Subcutaneous adipose tissue (tissue), 4 donors: Measurements from ENCODE around the gene TNFRSF8. TPM values are rescaled to one million over a fixed set of nuclear protein-coding genes. Genes with fewer than 3 reads are reported as not detected.

Experiments used
- total RNA-seq, 4 donors: library from RNA; depleted of rRNA; stranded (reverse); fragments of >200 nt; gene quantifications; one replicate each; pipeline ENCODE4 v1.1.0, GENCODE V29; 2016
- TF ChIP-seq, protein P1 (sequence below): fragments of 450-650 bp; IDR thresholded peaks from one replicate; pipeline ENCODE4 v1.5.1; 2016; ENCODE audit warnings: low read depth, mild to moderate bottlenecking, control low read depth, antibody characterized with exemption, moderate library complexity

Gene TNFRSF8
- total RNA-seq, 4 donors from 2014 or later = 1.5 to 7.2 (median 2.9) TPM

DNA sequence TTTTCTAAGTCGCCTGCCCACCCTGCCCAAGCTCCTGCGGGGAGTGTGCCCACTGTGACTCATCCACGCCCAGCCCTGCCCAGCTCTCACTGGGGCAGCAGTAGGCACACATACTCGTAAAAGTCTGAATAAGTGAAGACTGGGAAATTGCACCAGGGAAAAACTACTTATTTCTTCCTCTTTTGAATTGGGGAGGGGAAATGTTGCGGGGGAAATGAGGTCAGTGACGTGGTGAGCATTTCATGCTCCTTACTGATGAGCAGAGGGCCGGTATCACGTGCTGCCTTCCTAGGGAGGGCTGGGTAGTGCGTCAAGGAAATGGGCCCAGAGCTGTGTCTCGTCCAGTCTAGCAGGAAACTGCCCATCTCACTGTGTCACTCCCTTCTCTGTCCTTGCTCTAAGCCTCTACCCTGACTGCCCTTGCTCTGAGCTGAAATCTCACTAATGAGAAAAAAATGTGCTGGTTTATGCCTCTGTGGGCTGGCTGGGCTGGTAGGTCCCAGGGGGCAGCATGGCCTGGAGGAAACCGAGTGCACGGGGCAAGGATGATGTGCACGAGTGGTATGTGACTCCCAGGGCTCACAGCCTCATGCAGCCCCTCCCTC, 90.2 kb downstream of the TNFRSF8 start:
- TF ChIP-seq, protein P1, sequence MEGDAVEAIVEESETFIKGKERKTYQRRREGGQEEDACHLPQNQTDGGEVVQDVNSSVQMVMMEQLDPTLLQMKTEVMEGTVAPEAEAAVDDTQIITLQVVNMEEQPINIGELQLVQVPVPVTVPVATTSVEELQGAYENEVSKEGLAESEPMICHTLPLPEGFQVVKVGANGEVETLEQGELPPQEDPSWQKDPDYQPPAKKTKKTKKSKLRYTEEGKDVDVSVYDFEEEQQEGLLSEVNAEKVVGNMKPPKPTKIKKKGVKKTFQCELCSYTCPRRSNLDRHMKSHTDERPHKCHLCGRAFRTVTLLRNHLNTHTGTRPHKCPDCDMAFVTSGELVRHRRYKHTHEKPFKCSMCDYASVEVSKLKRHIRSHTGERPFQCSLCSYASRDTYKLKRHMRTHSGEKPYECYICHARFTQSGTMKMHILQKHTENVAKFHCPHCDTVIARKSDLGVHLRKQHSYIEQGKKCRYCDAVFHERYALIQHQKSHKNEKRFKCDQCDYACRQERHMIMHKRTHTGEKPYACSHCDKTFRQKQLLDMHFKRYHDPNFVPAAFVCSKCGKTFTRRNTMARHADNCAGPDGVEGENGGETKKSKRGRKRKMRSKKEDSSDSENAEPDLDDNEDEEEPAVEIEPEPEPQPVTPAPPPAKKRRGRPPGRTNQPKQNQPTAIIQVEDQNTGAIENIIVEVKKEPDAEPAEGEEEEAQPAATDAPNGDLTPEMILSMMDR = no peak

DNA sequence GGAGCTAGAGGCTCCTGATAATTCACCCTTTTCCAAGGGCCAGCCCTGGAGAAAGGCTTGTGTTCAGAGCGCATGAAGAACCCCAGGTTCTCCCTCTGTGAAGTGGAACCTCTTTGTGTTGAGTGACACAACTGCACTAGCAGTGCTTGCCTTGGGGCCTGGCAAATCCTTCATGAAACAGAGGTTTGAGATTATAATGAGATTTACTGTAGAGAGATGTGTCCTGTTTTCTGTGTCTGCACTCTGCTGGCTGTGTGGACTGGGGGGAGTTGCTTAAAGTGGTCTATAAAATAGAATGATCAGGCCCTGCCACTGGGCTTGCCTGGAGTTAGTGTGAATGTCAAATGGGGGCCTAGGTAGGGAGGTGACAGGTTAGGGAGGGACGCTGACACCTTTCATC, 92.2 kb downstream of the TNFRSF8 start:
- TF ChIP-seq, protein P1 = no peak

DNA sequence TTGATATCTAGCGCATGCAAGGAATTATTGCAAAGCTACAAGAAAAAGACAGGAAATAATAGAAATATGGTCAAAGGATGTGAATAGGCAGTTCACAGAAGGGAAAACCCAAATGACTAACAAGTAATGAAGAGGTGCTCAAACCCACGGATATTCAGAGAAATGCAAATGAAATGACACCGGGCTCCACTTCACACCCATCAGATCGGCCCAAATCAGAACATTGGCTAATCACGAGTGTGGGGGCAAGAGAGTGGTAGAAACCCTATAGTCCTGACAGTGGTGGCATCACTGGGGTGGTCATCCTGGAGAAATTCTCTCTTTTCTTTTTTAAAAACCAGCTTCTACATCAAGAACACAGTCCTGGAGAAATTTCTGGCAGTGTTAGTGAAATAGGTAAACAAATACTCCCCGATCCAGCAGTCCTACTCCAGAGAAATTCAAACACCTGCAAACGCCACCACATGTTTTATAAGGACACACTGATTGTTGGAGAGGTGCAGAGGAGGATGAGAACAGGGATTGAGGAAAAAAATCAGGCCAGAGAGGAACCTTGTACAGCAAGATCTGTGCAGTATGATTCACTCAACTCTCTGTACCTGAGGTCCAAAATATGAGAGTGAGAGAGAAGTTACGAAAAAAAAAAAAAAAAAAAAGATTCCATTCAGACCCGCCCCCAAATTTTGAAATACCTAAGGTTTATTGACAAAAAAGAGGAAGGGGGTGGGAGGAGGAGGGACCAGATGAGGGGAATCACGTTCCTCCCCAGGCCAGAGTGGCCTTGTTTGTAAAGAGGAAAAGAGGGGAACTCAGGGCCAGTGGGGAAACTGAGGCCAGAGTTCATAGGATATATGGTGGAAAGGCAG, 94.5 kb downstream of the TNFRSF8 start:
- TF ChIP-seq, protein P1 = no peak

DNA sequence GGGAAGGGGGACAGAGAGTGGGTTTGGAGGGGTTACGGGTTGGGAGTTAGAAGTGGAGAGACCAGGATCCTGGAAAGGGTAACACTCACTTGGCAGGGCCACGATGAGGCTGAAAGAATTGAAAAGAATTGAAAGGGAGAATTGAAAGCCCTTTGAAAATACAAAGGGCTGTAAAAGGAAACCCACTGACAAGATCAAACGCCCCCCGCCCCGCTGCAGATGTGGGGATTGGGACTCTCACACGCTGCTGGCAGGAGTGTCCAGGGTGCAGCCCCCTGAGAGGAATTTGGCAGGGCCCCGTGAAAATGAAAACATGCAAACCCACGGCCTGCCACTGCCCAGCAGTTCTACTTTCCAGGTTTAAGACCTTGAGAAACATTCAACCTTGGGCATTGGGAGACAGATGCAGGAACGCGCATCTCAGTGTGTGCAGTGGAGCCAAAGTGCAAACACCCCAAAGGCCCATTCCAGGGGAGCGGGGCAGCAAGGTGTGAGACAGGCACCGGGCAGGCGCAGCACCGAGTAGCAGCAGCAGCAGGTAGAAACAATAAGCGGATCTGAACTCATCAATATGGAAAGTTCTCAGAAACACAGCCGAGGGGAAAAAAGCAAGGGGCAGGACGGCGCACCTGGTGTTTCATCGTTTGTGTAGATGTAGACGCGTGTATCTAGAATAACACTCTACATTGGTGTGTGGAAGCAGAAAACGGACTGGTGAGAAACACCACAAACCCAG, 95.4 kb downstream of the TNFRSF8 start:
- TF ChIP-seq, protein P1 = no peak

DNA sequence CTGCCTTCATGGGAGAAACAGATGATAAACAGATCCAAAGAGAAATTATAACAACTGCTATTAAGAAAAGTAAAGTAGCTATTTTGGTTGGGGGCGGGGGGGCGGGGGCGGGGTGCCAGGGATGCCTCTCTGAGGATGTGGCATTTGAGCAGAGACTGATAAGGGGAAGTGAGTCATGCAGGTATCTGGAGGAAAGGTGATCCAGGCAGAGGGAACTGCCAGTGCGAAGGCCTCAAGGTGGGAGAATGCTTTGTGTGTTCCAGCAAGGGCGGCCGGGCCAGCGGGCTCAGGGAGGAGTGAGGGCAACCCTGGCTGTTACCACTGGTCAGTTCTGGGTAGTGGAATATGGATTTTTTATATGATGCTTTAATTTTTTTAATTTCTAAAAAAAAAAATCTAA, 96.7 kb downstream of the TNFRSF8 start:
- TF ChIP-seq, protein P1 = no peak

DNA sequence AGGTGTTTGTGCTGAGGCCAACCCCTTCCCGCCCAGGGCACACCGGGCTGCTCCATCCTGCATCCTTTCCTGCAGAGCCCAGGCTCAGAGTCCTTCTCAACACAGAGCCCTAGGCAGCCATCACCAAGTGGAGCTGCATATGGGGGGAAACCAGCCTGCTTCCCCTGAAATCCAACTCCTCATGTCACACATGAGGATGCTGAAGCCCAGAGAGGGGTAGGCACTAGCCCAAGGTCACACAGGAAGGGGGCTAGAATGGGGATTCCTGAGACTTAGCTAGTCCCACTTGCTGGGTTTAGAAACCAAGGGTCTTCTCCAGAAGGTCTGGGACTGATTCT, 98.2 kb downstream of the TNFRSF8 start:
- TF ChIP-seq, protein P1 = no peak
